ENCODE data around the gene ZNF226. TPM values are rescaled to one million over a fixed set of nuclear protein-coding genes. Genes with fewer than 3 reads are reported as not detected.
"Not testable (repeated sequence)": the region's sequence is repeated elsewhere in the genome, so short reads cannot be mapped to it uniquely, and the experiment has no call there.

The ZNF226 gene
- total RNA-seq (2021) = 21.4 and 23.1 TPM in 2 replicates
- Bru-seq, nascent RNA = percentile 86 among the genes with signal in this experiment
- percentile 80 among the genes with signal in this experiment for BruChase-seq, experiment 1, labeled RNA remaining after a 2-hour chase
- BruChase-seq, experiment 2, labeled RNA remaining after a 6-hour chase = percentile 70 among the genes with signal in this experiment
- long read RNA-seq, full-length matches to known transcripts = 16 of 22 reads
- long read RNA-seq, partial matches to known transcripts = 3 of 22 reads
- long read RNA-seq, other reads (novel, unspliced or antisense) = 3 of 22 reads

DNA sequence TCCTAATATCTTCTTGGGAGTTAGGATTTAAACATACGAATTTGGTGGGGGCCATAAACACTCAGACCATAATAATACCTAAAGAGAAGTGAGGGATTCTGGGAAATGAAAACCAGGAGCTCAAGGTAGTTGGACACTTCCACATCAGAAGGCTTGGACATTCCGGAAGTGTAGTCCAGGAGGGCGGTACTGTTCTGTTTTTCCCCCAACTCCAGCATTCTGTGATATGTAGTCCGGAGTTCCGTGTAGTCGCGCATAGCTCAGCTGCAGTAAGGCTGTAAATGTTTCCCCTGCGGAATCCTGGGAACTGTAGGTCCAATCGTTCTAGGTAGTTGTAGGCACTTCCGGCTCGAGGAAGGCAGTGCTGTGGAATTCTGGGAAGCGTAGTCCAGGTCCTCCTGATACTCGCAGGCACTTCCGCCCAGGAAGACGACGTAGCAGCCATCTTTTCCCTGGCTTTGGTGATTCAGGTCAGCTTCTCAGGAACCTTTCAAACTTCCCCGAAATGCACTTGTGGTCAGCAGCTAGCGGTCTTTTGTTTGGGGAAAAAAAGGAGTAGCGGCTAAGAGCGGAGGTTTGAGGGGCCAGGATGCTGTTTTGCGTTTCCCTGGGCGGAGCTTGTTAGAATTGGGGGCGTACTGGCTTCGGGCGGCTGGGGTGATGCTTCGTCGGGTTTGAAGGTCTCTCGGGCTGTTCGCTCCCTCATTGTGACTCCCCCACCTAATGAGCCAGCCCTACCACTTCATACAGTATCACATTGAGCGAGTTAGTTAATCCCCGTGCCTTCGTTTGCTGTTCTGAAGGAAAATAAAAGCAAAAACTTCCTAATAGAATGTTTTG is at the start of gene ZNF226:
Gene ZNF226, plus strand, starts transcription at position 428 of the 840 bp plus-strand sequence. CDS start 4,981 bp downstream, outside the sequence.
- ChIA-PET CTCF (no interaction called here), POLR2A (ENCODE audit: low non-redundant PET) (no interaction called here)
- Histone ChIP-seq H3K4me3 (ENCODE audit: low read depth, low read length, poor library complexity, severe bottlenecking) (peak within 1 kb of the TSS; percentile 60), H3K27me3 (replicated peaks; ENCODE audit: insufficient read depth, low read depth, low read length, poor library complexity) (no peaks in the 10 kb centered on the region), H3K36me3 (ENCODE audit: insufficient read depth, low read length, poor library complexity, severe bottlenecking) (peaks cover 35% of the 10 kb centered on the region), H3K4me1 (ENCODE audit: insufficient read depth, low read length, poor library complexity, severe bottlenecking) (peaks cover 3% of the 10 kb centered on the region), H3K9me3 (ENCODE audit: low read depth, low read length, poor library complexity, severe bottlenecking) (peaks cover 4% of the 10 kb centered on the region), H3K27ac (ENCODE audit: low read depth, low read length, poor library complexity, severe bottlenecking) (peak within 1 kb of the TSS; percentile 55)
- peak; percentile 98 for DNase-seq (ENCODE audit: low spot score)
- BruUV-seq (replicated peaks) = TSS peak; percentile 68
- intact Hi-C loops (cut with micrococcal nuclease; ENCODE audit: unreplicated experiment) = loop anchor here (1.0 kb wide), 1 partner anchor 23 kb away; no protein-coding TSS in a partner anchor
- no peak for TF ChIP-seq CTCF (conservative IDR thresholded peaks at IDR 0.05; ENCODE audit: low read depth, low read length)
- TF ChIP-seq EZH2 (IDR thresholded peaks at IDR 0.05; ENCODE audit: borderline replicate concordance, low read depth, low read length, poor library complexity, severe bottlenecking) = no peak

DNA sequence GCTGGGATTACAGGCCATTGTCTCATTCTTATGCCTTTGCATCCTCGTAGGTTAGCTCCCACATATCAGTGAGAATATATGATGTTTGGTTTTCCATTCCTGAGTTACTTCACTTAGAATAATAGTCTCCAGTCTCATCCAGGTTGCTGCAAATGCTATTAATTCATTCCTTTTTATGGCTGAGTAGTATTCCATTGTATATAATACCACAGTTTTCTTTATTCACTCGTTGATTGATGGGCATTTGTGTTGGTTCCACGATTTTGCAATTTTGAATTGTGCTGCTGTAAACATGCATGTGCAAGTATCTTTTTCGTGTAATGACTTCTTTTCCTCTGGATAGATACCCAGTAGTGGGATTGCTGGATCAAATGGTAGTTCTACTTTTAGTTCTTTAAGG is 43.7 kb upstream of the ZNF226 start:
- H3K4me1 ChIP-seq (ENCODE audit: insufficient read depth, low read length, poor library complexity, severe bottlenecking); POLR2A ChIA-PET (ENCODE audit: low non-redundant PET); intact Hi-C loops (cut with micrococcal nuclease; ENCODE audit: unreplicated experiment); H3K4me3 ChIP-seq (ENCODE audit: low read depth, low read length, poor library complexity, severe bottlenecking); DNase-seq (ENCODE audit: low spot score); H3K27me3 ChIP-seq (replicated peaks; ENCODE audit: insufficient read depth, low read depth, low read length, poor library complexity); BruUV-seq (replicated peaks); H3K9me3 ChIP-seq (ENCODE audit: low read depth, low read length, poor library complexity, severe bottlenecking); H3K27ac ChIP-seq (ENCODE audit: low read depth, low read length, poor library complexity, severe bottlenecking); CTCF ChIA-PET; H3K36me3 ChIP-seq (ENCODE audit: insufficient read depth, low read length, poor library complexity, severe bottlenecking): not testable (repeated sequence)

- H3K27me3 ChIP-seq (replicated peaks; ENCODE audit: insufficient read depth, low read depth, low read length, poor library complexity) = no peaks in the 10 kb centered on the region
- no peak overlapping the region for H3K4me3 ChIP-seq (ENCODE audit: low read depth, low read length, poor library complexity, severe bottlenecking)
- H3K9me3 ChIP-seq (ENCODE audit: low read depth, low read length, poor library complexity, severe bottlenecking) = peaks cover 43% of the 10 kb centered on the region
- POLR2A ChIA-PET (ENCODE audit: low non-redundant PET) = no interaction called here
- no peak for DNase-seq (ENCODE audit: low spot score)
- no peaks in the 10 kb centered on the region for H3K4me1 ChIP-seq (ENCODE audit: insufficient read depth, low read length, poor library complexity, severe bottlenecking)
- BruUV-seq (replicated peaks) = no TSS peak
- CTCF ChIA-PET = no interaction called here
- no peak overlapping the region for H3K27ac ChIP-seq (ENCODE audit: low read depth, low read length, poor library complexity, severe bottlenecking)
- TF ChIP-seq CTCF (conservative IDR thresholded peaks at IDR 0.05; ENCODE audit: low read depth, low read length) = no peak
- no peak for TF ChIP-seq EZH2 (IDR thresholded peaks at IDR 0.05; ENCODE audit: borderline replicate concordance, low read depth, low read length, poor library complexity, severe bottlenecking)
- H3K36me3 ChIP-seq (ENCODE audit: insufficient read depth, low read length, poor library complexity, severe bottlenecking) = peaks cover 22% of the 10 kb centered on the region
- intact Hi-C loops (cut with micrococcal nuclease; ENCODE audit: unreplicated experiment) = no loop called here
Observed at GRCh38 chr19:44131955-44132354, 32.9 kb upstream of the ZNF226 start.

Data from A673 (cell line).